GM18507 (cell line): Measurements from ENCODE around the gene CASP7.
A peak's percentile ranks its signal among the peaks of the same experiment; 100 is the strongest.
"Not testable (repeated sequence)": the region's sequence is repeated elsewhere in the genome, so short reads cannot be mapped to it uniquely, and the experiment has no call there.

Source experiments
- DNase-seq: peaks from one replicate; pipeline ENCODE4 v3.0.0; 2011; ENCODE audit warnings: low read depth; ENCODE audit not compliant: insufficient read length; ENCODE audit errors: extremely low spot score
- FAIRE-seq: peaks from 2 replicates; lab custom pipeline; 2011; peaks lifted over from hg19 to GRCh38; lab: Jason Lieb, UNC

Gene CASP7

GRCh38 chr10:113679463-113680189 is at the start of gene CASP7:
CASP7 (plus strand) TSS chr10:113679912; CDS start chr10:113697494, 17,582 bp downstream.
- peak; percentile 72 for DNase-seq
- FAIRE-seq, result peak; percentile 26

DNA sequence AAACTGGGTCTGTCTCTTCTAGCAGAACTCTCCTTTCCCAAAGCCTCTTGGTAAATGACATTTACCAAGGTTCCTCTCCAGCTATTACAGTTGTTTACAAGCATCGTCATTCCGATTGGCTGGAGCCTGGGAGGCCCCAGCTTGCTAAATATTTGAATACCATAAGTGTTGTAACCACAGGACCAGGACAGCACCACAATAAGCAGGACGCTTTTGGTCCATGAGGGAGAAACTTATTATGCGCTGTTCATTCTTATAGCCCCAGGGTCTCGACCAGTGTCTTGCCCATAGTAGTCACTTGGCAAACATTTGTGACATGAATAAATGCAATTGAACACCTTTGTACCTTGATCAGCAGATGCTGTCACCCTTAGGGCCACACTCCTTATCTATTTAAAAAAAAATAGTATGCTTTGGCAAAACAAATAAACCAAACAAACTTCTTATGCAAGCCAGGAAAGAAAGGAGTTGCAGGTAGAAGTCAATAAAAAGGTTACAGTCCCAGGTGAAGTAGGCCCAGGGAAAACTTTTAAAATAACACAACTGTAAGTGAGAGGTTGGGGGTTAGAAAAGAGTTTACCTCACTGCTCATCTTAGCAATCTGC is 48.7 kb upstream of the CASP7 start:
- DNase-seq, result no peak
- FAIRE-seq, result no peak

DNA sequence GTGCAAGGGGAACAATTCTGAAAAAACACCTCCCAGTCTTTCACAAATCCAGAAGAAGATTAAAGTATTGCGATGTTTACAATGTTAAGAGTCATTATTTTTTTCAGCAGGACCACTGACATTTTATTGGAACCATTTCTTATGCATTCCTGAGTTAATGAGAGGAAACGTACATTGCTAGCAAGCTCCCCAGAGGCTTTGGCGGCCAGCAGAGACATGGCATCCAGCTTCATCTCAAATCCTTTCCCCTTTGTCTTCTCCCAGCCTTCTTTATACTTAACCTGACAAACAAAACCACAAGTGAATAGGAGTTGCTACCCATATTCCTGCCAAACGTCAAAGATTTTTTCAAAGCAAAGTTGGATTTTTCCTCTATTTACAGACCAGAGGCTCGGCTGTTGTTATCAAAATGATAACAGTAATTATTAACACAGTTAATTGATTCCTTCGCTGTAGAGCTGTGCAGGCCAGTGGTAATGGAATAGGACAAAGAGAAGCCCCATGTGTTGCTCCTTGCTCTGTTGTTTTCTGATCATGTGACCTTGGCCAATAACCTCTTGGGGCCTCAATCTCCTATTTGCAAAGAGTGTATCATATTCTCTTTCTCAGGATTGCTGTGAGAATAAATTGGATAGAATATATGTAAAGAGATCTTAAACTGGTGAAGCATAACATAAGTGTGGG is 47.9 kb upstream of the CASP7 start:
- DNase-seq (no peak), FAIRE-seq (no peak)

GRCh38 chr10:113639966-113640365 is 39.7 kb upstream of the CASP7 start:
- no peak for FAIRE-seq
- no peak for DNase-seq

DNA sequence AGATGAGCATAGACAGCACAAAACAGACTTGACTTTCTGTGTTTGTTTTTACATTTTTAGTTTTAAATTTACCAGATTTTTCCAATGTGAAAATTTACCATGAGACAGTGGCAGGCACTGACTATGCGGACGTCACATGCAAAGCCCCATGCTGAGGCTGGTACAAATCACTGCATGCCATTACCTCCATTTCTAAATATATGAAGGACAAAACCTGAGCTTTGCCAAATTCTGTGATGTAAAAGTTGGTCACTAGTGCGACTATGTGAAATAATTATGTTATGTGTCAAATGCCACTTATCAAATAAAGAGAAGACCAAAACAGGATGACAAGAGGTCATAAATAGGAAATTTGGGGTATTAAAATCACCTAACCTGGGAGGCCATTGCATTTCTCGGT is 38.0 kb upstream of the CASP7 start:
- DNase-seq (no peak), FAIRE-seq (no peak)

DNA sequence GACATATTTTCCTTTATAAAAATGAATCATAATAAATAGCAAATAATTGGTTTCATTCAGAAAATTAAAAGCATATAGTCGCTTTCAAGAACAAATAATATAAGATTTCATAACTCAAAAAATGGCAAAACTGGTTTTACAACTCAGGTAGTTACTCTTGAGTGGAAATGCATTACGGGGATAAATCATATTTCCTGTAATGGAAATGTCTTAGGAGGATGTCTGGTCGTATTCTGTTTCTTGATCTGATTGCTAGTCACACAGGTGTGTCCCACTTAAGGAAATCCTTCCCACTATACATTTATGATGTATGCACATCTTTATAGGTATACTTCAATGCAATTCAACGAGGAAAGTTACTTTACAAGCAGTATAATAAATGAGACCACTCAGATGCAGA is 36.5 kb upstream of the CASP7 start:
- FAIRE-seq, result no peak
- no peak for DNase-seq

DNA sequence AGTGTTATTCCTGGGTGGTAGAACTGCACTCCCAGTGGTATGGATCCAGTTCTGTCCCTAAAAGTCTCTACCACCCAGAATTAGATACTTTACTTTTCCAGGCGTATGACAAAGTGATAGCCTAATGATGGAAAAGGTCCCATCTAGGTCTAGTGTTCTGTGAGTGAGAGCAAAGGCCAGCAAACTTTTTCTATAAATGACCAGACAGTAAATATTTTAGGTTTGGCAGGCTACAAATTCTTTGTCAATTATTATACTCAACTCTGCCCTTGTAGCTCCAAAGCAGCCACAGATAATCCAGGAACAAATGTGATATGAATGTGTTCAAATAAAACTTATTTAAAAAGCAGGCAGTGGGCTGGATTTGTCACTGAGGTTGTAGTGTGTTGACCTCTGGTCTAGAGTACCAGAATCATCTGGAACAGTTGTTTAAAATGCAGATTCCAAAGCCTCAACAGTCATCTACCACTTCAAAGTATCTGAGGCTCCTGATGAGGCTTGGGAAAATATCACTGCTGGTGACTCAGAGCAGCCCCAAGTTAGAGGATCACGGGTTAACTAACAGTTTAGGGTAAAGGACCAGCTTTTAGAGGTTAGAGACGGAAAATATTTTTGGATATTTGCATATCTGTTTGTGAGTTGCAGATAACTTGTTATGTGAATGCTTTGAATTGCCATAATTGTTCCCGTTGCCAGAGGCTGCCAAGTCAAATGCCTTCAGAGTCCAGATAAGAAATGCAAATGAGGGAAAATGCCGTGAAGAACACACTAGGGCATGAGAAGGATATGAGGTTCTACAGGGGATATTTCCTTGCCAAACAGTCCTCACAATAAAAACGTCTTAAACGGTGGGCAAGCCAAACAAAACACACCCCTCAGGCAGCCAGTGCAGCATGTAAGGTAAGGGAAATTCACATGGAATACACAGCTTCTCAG is 35.3 kb upstream of the CASP7 start:
- FAIRE-seq (no peak), DNase-seq (no peak)

- DNase-seq (no peak), FAIRE-seq (no peak)
Measured at GRCh38 chr10:113646336-113647201, 33.1 kb upstream of the CASP7 start.

DNA sequence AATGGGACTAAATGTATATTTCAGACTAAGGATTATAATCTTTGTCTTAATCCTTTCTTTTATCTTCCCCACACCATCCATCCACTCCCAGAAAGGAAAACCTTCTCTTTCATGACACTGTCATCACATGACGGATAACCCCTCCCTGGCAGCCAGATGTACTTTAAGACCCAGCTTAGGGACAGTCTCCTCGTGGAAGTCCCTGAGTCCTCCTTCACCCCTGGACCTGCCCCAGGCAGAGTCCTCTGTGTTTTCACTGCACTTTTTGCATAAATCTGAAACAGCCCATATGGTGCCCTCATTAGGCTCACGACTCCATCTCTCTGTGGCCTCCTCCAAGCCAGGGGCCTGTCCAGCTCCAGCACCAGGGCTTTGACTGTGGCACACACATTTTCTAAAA is 31.9 kb upstream of the CASP7 start:
- FAIRE-seq, result no peak
- no peak for DNase-seq

DNA sequence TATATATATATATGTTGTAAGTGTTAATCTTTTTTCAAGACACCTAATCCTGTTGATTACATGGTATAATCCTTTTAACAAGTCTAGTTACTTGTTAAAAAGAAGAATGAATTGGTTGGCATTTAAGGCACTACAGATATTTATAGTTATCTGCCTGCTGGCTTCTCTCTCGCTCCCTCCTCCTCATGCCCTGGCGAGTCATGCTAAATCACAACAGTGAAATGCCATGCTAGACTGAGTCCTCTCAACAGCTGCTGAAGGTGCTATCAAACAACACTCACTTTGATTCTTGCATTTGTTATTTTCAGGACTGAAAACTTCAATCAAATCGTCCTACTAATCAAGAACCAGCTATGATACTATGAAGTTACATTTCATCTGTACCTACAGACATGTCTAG is 31.2 kb upstream of the CASP7 start:
- FAIRE-seq (no peak), DNase-seq (no peak)

GRCh38 chr10:113650172-113650571 is 29.5 kb upstream of the CASP7 start:
- no peak for DNase-seq
- FAIRE-seq, result no peak

- DNase-seq, result no peak
- FAIRE-seq, result no peak
Measured at GRCh38 chr10:113651021-113651420, 28.7 kb upstream of the CASP7 start.

DNA sequence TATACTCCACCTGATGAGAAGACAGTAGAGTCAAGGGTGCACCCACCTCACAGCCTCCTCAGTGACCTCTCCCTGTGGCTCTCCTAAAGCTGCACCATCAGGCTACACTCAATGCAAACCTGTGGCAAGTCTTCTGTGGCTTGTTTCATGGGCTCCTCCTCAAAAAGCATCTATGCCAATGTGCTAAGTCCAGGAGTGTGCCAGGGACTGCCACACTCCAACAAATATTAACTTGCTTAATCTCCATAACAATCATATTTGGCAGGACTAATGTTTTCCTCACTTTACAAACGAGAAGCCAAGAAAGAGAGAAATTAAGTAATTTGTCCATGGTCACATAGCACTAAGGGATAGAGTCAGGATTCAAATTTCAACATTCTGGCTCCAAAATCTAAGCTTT is 27.8 kb upstream of the CASP7 start:
- DNase-seq (no peak), FAIRE-seq (no peak)

DNA sequence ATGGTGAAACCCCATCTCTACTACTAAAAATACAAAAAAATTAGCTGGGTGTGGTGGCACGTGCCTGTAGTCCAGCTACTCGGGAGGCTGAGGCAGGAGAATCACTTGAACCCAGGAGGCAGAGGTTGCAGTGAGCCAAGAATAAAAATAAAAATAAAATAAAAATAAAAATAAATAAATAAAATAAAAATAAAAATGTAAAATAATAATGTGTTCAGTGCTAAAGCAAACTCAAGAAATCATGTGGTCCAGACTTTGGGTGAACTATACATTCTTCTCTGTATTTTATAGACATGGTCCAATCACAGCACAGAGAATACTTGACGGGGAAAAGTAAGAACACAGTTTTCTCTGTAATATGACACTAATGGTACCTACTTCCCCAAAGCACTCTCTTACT is 27.3 kb upstream of the CASP7 start:
- FAIRE-seq, DNase-seq: not testable (repeated sequence)

DNA sequence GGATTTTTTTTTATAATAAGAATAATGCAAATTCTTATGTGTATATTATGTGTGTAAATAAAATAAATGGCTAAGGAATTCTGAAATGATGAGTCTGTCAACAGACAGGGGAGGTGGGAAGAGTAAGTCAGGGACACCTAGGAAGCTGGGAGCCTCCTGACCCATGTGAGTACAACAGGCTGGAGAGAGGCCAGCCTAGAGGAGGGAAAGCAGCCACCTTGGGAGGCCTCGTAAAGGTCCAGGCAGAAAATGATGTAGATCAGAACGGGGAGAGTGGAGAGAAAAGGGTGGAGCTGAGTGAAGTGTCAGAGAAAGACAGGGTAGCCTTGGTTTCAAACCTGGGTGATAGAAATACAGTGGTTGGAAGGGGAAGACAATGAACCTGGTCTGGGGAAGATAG is 22.8 kb upstream of the CASP7 start:
- no peak for FAIRE-seq
- no peak for DNase-seq

GRCh38 chr10:113657544-113657943 is 22.2 kb upstream of the CASP7 start:
- FAIRE-seq, result no peak

GRCh38 chr10:113661332-113661731 is 18.4 kb upstream of the CASP7 start:
- no peak for DNase-seq
- FAIRE-seq, result no peak

More at GRCh38 chr10:113657544-113657943, 22.2 kb upstream of the CASP7 start:
- DNase-seq, result no peak

DNA sequence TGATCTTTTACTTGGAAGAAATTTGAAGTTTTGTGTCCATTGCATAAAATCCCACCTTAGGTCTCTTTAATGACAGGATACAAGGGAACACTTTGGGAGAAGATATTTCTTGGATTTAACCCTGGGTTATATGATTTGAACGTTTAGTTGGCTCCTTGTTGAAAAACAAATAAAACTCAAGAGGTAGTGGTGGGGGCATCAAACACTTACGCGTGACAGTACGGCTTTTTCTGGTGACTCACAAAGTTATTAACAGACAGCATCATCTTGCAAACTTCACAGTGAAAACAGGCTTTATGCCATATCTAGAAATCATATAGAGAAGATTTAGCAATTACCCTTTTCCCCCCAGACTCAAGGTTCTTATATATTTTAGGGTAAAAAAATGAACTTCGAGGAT is 16.6 kb upstream of the CASP7 start:
- no peak for DNase-seq
- FAIRE-seq, result no peak

DNA sequence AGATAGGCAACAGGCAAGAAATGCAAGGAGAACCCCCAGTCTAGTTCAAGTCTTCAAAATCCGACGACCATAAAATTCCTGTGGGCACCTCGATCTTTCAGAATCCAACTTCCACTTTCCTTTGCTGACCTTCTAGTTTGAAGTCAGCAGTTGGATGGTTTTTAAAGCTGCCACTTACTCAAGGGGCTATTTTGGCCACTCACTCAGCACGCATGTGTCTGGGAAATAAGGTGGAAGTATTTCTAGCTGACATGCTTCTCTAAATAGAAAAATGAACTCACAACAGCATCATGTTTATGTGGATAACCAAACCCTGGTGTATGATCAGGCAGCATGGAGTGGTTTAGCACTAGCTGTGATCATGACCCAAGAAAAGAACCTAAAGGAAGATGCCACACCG is 15.8 kb upstream of the CASP7 start, which contains the start of gene NRAP:
TSS of gene NRAP (minus strand) at position 134 of the 400 bp plus-strand sequence. CDS start 159 bp downstream, outside the sequence.
- FAIRE-seq (no peak), DNase-seq (no peak)
